PC-3 (cell line): Measurements from ENCODE around the gene VPS51. TPM values are rescaled to one million over a fixed set of nuclear protein-coding genes. Genes with fewer than 3 reads are reported as not detected.
A peak's percentile ranks its signal among the peaks of the same experiment; 100 is the strongest.

ENCODE experiments used
- ATAC-seq: fragments of 200-7000 bp; cut with Tn5 transposase; 2 replicates; pipeline ENCODE4 v1.9.1; 2020; ENCODE audit warnings: mild to moderate bottlenecking, moderate library complexity
- BruUV-seq: library from RNA; stranded (reverse); fragments of 400-500 nt; replicated peaks from 2 replicates; lab custom pipeline; 2021; lab: Mats Ljungman, UMichigan
- CTCF ChIA-PET: fragments of 300-600 bp; sonication (Branson Sonifier 250); formaldehyde crosslinking; loops from one replicate; lab custom pipeline; 2022; ENCODE audit warnings: antibody characterized with exemption; lab: Charles Lee
- POLR2A ChIA-PET: fragments of 300-600 bp; sonication (Branson Sonifier 250); formaldehyde crosslinking; loops from one replicate; lab custom pipeline; 2022; ENCODE audit warnings: antibody characterized with exemption; ENCODE audit not compliant: unreplicated experiment; lab: Charles Lee
- DNase-seq: peaks from one replicate; pipeline ENCODE4 v3.0.0-alpha.2; 2015
- H2AFZ ChIP-seq: fragments of 300-600 bp; sonication (generic); 2 replicates; pipeline ENCODE4 v1.6.0; 2016; ENCODE audit warnings: antibody characterized with exemption, low read length
- H3F3A ChIP-seq: fragments of 300-600 bp; sonication (generic); one replicate; pipeline ENCODE4 v1.6.0; 2017; ENCODE audit warnings: antibody characterized with exemption, low read length, control low read depth, mild to moderate bottlenecking; ENCODE audit not compliant: unreplicated experiment
- H3K27ac ChIP-seq: fragments of 300-600 bp; sonication (generic); 2 replicates; pipeline ENCODE4 v1.5.1; 2016; ENCODE audit warnings: mild to moderate bottlenecking, low read length
- H3K27me3 ChIP-seq: fragments of 300-600 bp; sonication (generic); 2 replicates; pipeline ENCODE4 v1.6.1; 2016; ENCODE audit warnings: low read length, mixed read lengths
- H3K36me3 ChIP-seq: fragments of 300-600 bp; sonication (generic); 2 replicates; pipeline ENCODE4 v1.6.1; 2016; ENCODE audit warnings: low read depth, mixed run types, low read length, mixed read lengths
- H3K4me1 ChIP-seq: fragments of 300-600 bp; sonication (generic); 2 replicates; pipeline ENCODE4 v1.5.1; 2016; ENCODE audit warnings: low read length; ENCODE audit not compliant: insufficient read depth
- H3K4me2 ChIP-seq: fragments of 300-600 bp; sonication (generic); 2 replicates; pipeline ENCODE4 v1.6.0; 2016; ENCODE audit warnings: low read length
- H3K4me3 ChIP-seq: fragments of 300-600 bp; sonication (generic); 2 replicates; pipeline ENCODE4 v1.5.1; 2016; ENCODE audit warnings: mild to moderate bottlenecking, low read length, mixed read lengths
- H3K79me2 ChIP-seq: fragments of 300-600 bp; sonication (generic); 2 replicates; pipeline ENCODE4 v1.6.1; 2017; ENCODE audit warnings: low read length, mixed read lengths
- H3K9ac ChIP-seq: fragments of 300-600 bp; sonication (generic); 2 replicates; pipeline ENCODE4 v1.6.0; 2016; ENCODE audit warnings: mild to moderate bottlenecking, low read length
- H3K9me2 ChIP-seq: fragments of 300-600 bp; sonication (generic); replicated peaks from 2 replicates; pipeline ENCODE4 v1.6.1; 2016; ENCODE audit warnings: mixed run types, low read length, mixed read lengths
- H3K9me3 ChIP-seq: fragments of 300-600 bp; sonication (generic); 2 replicates; pipeline ENCODE4 v1.6.1; 2016; ENCODE audit warnings: low read length, mixed read lengths
- H4K20me1 ChIP-seq: fragments of 300-600 bp; sonication (generic); 2 replicates; pipeline ENCODE4 v1.6.1; 2016; ENCODE audit warnings: low read length, mixed read lengths
- EZH2 ChIP-seq: fragments of 300-600 bp; sonication (generic); IDR thresholded peaks from one replicate; pipeline ENCODE4 v1.6.1; 2017; ENCODE audit warnings: antibody characterized with exemption, mild to moderate bottlenecking, low read length; ENCODE audit not compliant: unreplicated experiment
- EZH2phosphoT487 ChIP-seq: fragments of 300-600 bp; sonication (generic); IDR thresholded peaks from 2 replicates; pipeline ENCODE4 v1.6.1; 2018; ENCODE audit warnings: mild to moderate bottlenecking, antibody characterized with exemption, low read length, borderline replicate concordance
- intact Hi-C: fragments of 100-400 bp; cut with micrococcal nuclease; formaldehyde crosslinking; loops from 2 replicates; pipeline ENCODE4 v1.9.0; 2023
- total RNA-seq: library from RNA; depleted of rRNA; stranded (reverse); fragments of >200 nt; gene quantifications from 2 replicates; pipeline ENCODE4 v1.2.3, GENCODE V29; 2014
- TF ChIP-seq, protein P1 (sequence below): fragments of 300-600 bp; sonication (generic); conservative IDR thresholded peaks from 2 replicates; pipeline ENCODE4 v1.5.1; 2017; ENCODE audit warnings: antibody characterized with exemption, low read depth, mild to moderate bottlenecking, low read length

Gene VPS51
- total RNA-seq, 1 experiment from 2014 or later: 414 TPM

DNA sequence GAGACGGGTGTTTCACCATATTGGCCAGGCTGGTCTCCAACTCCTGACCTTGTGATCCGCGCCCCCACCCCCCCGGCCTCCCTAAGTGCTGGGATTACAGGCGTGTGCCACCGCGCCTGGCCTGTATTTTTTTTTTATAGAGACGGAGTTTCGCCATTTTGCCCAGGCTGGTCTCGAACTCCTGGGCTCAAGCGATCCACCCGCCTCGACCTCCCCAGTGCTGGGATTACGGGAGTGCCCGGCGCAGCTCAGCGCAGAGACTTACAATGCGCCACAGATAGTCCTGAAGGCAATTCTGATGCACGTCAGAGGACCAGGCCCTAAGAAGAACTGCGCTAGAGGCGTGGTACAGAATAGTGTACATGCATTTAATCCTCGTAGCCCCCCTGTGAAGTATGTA lies 587 bp upstream of the VPS51 start:
- Histone ChIP-seq H3K4me2 (peak overlapping the region; percentile 99), H4K20me1 (no peaks in the 10 kb centered on the region), H3K9me2 (no peaks in the 10 kb centered on the region), H3F3A (no peaks in the 10 kb centered on the region), H3K9me3 (no peaks in the 10 kb centered on the region), H3K27ac (no peak overlapping the region; the same call in 1 of the 2 replicates), H3K4me3 (peak overlapping the region; percentile 84), H2AFZ (peak overlapping the region; percentile 89), H3K79me2 (peaks cover 28% of the 10 kb centered on the region), H3K27me3 (no peaks in the 10 kb centered on the region), H3K4me1 (peaks cover 13% of the 10 kb centered on the region), H3K36me3 (no peaks in the 10 kb centered on the region; the same call in 1 of the 2 replicates), H3K9ac (peak overlapping the region; percentile 88)
- ChIA-PET POLR2A (interaction anchor here (0.6 kb wide), 1 partner anchor 444 kb away, joined by 6 read pairs; no protein-coding TSS in a partner anchor), CTCF (no interaction called here)
- ATAC-seq (no peak), DNase-seq (no peak)
- TF ChIP-seq EZH2phosphoT487: no peak
- TF ChIP-seq, protein P1, sequence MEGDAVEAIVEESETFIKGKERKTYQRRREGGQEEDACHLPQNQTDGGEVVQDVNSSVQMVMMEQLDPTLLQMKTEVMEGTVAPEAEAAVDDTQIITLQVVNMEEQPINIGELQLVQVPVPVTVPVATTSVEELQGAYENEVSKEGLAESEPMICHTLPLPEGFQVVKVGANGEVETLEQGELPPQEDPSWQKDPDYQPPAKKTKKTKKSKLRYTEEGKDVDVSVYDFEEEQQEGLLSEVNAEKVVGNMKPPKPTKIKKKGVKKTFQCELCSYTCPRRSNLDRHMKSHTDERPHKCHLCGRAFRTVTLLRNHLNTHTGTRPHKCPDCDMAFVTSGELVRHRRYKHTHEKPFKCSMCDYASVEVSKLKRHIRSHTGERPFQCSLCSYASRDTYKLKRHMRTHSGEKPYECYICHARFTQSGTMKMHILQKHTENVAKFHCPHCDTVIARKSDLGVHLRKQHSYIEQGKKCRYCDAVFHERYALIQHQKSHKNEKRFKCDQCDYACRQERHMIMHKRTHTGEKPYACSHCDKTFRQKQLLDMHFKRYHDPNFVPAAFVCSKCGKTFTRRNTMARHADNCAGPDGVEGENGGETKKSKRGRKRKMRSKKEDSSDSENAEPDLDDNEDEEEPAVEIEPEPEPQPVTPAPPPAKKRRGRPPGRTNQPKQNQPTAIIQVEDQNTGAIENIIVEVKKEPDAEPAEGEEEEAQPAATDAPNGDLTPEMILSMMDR: no peak
- TF ChIP-seq EZH2: no peak
- intact Hi-C loops: no loop called here
- no TSS peak for BruUV-seq

DNA sequence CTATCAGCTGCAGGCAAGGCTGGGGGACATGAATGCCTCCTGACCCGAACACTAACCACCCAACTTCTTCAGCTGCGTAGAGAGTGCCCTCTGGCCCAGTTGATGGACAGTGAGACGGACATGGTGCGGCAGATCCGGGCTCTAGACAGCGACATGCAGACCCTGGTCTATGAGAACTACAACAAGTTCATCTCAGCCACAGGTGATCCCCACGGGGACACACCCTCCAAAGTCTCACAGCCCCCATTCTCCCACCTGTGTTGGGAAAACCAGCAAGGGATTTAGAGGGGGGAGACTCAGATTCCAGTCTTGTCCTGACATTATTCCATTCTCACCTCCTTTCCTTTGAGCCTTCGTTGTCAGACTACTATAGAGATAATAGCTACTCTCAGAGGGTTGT lies 912 bp downstream of the VPS51 start:
- CTCF ChIA-PET: no interaction called here
- TF ChIP-seq EZH2phosphoT487 (no peak), EZH2 (no peak)
- TF ChIP-seq, protein P1: no peak
- Histone ChIP-seq H2AFZ (no peak overlapping the region), H3F3A (no peaks in the 10 kb centered on the region), H3K27ac (no peak overlapping the region), H3K27me3 (no peaks in the 10 kb centered on the region), H3K4me2 (peak overlapping the region; percentile 99), H3K9me3 (no peaks in the 10 kb centered on the region), H3K4me3 (peak overlapping the region; percentile 84), H3K9me2 (no peaks in the 10 kb centered on the region), H4K20me1 (no peaks in the 10 kb centered on the region), H3K4me1 (peaks cover 13% of the 10 kb centered on the region), H3K36me3 (no peaks in the 10 kb centered on the region; the same call in 1 of the 2 replicates), H3K79me2 (peaks cover 36% of the 10 kb centered on the region), H3K9ac (peak overlapping the region; percentile 88)
- peak; percentile 3; the same call in 1 of the 2 replicates for ATAC-seq
- POLR2A ChIA-PET: interaction anchor here (0.6 kb wide), 1 partner anchor 218 kb away, joined by 3 read pairs; the partner anchor contains the start of gene CDC42EP2
- BruUV-seq: TSS peak; percentile 56
- intact Hi-C loops: loop anchor here (2.0 kb wide), 1 partner anchor 20 kb away; the partner anchor contains the start of gene ZNHIT2
- DNase-seq: no peak

DNA sequence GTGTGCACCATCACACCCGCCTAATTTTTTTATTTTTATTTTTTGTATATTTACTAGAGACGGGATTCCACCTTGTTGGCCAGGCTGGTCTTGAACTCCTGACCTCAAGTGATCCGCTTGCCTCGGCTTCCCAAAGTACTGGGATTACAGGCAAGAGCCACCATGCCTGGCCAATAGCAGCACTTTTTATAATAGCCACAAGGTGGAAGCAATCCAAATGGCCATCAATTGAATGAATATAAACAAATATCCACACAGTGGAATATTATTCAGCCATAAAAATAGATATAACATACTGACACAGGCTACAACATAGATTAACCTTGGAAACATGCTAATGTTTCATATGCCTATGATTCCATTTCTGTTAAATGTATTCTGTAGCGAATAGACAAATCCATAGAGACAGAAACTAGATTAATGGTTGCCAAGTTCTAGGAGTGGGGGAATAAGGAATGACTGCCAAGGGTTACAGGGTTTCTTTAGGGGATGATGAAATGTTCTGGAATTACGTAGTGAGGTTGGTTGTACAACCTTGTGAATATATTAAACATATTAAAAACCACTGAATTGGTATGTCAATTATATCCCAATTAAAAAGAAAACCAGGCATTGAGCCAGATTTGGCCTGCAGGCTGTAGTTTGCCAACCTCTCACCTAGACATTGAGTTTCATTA lies 4.8 kb downstream of the VPS51 start:
- no peaks in the 10 kb centered on the region; the same call in 1 of the 2 replicates for H3K36me3 ChIP-seq
- TF ChIP-seq, protein P1: peak; percentile 33; the same call in 1 of the 2 replicates
- TF ChIP-seq EZH2phosphoT487 (no peak), EZH2 (no peak)
- H3K27me3 ChIP-seq: no peaks in the 10 kb centered on the region
- H3K4me2 ChIP-seq: no peak overlapping the region
- POLR2A ChIA-PET: no interaction called here
- H4K20me1 ChIP-seq: no peaks in the 10 kb centered on the region
- no peaks in the 10 kb centered on the region for H3F3A ChIP-seq
- BruUV-seq: no TSS peak
- H3K4me3 ChIP-seq: no peak overlapping the region
- CTCF ChIA-PET: interaction anchor here (0.5 kb wide), 1 partner anchor 1166 kb away, joined by 6 read pairs; no protein-coding TSS in a partner anchor
- intact Hi-C loops: no loop called here
- ATAC-seq (no peak), DNase-seq (no peak)
- no peak overlapping the region for H2AFZ ChIP-seq
- H3K9me3 ChIP-seq: no peaks in the 10 kb centered on the region
- no peak overlapping the region for H3K27ac ChIP-seq
- H3K9me2 ChIP-seq: no peaks in the 10 kb centered on the region
- H3K9ac ChIP-seq: no peak overlapping the region
- H3K4me1 ChIP-seq: peaks cover 8% of the 10 kb centered on the region
- peaks cover 65% of the 10 kb centered on the region for H3K79me2 ChIP-seq
